ENCODE measurements around the gene ZBTB46. TPM values are rescaled to one million over a fixed set of nuclear protein-coding genes. Genes with fewer than 3 reads are reported as not detected.
"Not testable (repeated sequence)": the region's sequence is repeated elsewhere in the genome, so short reads cannot be mapped to it uniquely, and the experiment has no call there.

Gene ZBTB46
- total RNA-seq, 5 donors from 2014 or later (not counting 1 experiment from before 2014, with no cell fraction given) = 0.20 to 0.95 (median 0.30) TPM

DNA sequence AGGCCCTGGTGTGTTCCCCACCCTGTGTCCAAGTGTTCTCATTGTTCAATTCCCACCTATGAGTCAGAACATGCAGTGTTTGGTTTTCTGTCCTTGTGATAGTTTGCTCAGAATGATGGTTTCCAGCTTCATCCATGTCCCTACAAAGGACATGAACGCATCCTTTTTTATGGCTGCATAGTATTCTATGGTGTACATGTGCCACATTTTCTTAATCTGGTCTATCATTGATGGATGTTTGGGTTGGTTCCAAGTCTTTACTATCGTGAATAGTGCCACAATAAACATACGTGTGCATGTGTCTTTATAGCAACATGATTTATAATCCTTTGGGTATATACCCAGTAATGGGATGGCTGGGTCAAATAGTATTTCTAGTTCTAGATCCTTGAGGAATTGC, 33.9 kb downstream of the ZBTB46 start:
- H3K27ac ChIP-seq (ENCODE audit: low read length); H3K9me3 Mint-ChIP-seq; H3K36me3 ChIP-seq (ENCODE audit: control insufficient read depth in 2 of 2, extremely low read depth in 1 of 2, insufficient read depth in 1 of 2, low read length in 1 of 2); H3K27me3 Mint-ChIP-seq; H3K4me3 Mint-ChIP-seq; H3K36me3 Mint-ChIP-seq; POLR2A ChIA-PET; H3K4me3 ChIP-seq (ENCODE audit: control insufficient read depth in 1 of 2, extremely low read depth in 1 of 2, low read length in 1 of 2); CTCF ChIA-PET; H3K4me1 ChIP-seq (ENCODE audit: control insufficient read depth in 1 of 2, extremely low read depth in 1 of 2, insufficient read depth in 2 of 2, low read length in 2 of 2); H3K4me1 Mint-ChIP-seq; H3K27ac Mint-ChIP-seq; ATAC-seq (replicated peaks in 1 of 4); H3K9me3 ChIP-seq; DNase-seq: not testable (repeated sequence)
- peaks cover 0 to 35% of the 10 kb centered on the region in 2 experiments for H3K27me3 ChIP-seq (replicated peaks in 1 of 2; ENCODE audit: control insufficient read depth in 2 of 2, extremely low read depth in 1 of 2, insufficient read depth in 2 of 2, low read length in 1 of 2)
- WGBS (ENCODE audit: insufficient coverage) = no CpG with 5 or more reads among the region's 3 CpGs

DNA sequence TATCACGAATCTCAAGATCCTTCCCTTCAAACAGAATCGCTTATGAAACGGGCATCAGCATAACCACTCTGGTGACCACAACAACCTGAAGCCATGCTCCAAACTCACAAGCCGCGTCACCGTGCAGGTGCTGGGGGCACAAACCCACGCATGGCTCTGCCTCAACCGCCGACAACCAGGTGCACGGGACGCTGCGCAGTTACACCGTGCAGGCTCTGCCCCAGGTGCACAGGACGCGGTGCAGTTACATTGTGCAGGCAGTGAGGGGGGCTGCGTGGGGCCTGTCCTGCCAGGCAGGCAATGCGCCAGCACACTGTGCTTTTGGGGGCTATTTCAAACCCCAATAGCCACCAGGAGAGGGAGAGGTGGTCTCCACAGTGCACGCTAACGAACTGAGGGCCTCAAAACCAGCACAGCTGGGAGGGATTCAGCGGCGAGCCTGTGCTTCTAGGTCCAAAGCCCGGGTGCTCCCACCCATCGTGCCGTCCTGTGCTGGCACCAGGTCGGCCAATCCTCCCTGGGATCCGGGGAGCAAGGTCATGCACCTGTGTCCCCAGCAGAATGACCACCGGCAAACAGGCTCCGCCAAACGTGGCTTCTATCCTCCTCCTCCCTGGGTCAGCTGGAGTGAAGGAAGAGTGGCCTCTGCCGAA, 35.8 kb downstream of the ZBTB46 start:
- H3K4me1 Mint-ChIP-seq = peaks cover 0 to 2% (median 0%) of the 10 kb centered on the region in 3 donors
- no peak overlapping the region for H3K4me3 ChIP-seq (ENCODE audit: control insufficient read depth in 1 of 2, extremely low read depth in 1 of 2, low read length in 1 of 2)
- ATAC-seq (replicated peaks in 1 of 4) (peak in 1 of 4 experiments; percentile 56), DNase-seq (peak in 2 of 35 experiments; percentile 10 to 20)
- ChIA-PET CTCF (interaction anchor here in 1 of 2 donors (0.6 kb wide), 1 partner anchor 73 kb away, joined by 4 read pairs; no protein-coding TSS in a partner anchor), POLR2A (no interaction called here)
- no peaks in the 10 kb centered on the region for H3K36me3 ChIP-seq (ENCODE audit: control insufficient read depth in 2 of 2, extremely low read depth in 1 of 2, insufficient read depth in 1 of 2, low read length in 1 of 2)
- H3K4me3 Mint-ChIP-seq = no peak overlapping the region
- peaks cover 0 to 6% of the 10 kb centered on the region in 2 experiments for H3K4me1 ChIP-seq (ENCODE audit: control insufficient read depth in 1 of 2, extremely low read depth in 1 of 2, insufficient read depth in 2 of 2, low read length in 2 of 2)
- no peaks in the 10 kb centered on the region for H3K36me3 Mint-ChIP-seq
- 51% methylated on average over 29 of the region's 30 CpGs for WGBS (ENCODE audit: insufficient coverage)
- H3K27ac Mint-ChIP-seq = no peak overlapping the region
- peaks cover 0 to 43% of the 10 kb centered on the region in 2 experiments for H3K27me3 ChIP-seq (replicated peaks in 1 of 2; ENCODE audit: control insufficient read depth in 2 of 2, extremely low read depth in 1 of 2, insufficient read depth in 2 of 2, low read length in 1 of 2)
- no peaks in the 10 kb centered on the region for H3K9me3 Mint-ChIP-seq
- peaks cover 0 to 5% of the 10 kb centered on the region in 2 donors for H3K27me3 Mint-ChIP-seq
- no peak overlapping the region for H3K27ac ChIP-seq (ENCODE audit: low read length)
- H3K9me3 ChIP-seq = no peaks in the 10 kb centered on the region

DNA sequence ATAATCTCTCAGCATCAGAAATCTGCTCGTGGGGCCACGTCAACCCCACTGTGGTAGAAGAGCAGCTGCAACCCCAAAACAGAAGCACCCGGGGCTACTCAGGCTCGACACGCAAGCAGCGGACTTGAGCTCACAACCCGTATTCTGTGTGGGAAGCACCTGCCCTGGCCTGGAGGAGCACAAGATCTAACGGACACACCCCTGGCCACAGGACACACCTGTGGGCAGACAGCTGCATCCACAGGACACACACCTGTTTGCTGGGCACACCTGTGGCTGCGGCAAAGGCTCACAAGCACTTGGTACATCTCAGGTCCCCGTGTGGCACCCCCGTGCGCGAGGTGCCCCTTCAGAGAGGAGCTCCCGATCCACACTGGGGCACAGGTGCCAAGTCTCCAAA, 36.5 kb downstream of the ZBTB46 start:
- Histone ChIP-seq H3K27me3 (replicated peaks in 1 of 2; ENCODE audit: control insufficient read depth in 2 of 2, extremely low read depth in 1 of 2, insufficient read depth in 2 of 2, low read length in 1 of 2) (peaks cover 0 to 43% of the 10 kb centered on the region in 2 experiments), H3K4me3 (ENCODE audit: control insufficient read depth in 1 of 2, extremely low read depth in 1 of 2, low read length in 1 of 2) (no peak overlapping the region), H3K27ac (ENCODE audit: low read length) (no peak overlapping the region), H3K4me1 (ENCODE audit: control insufficient read depth in 1 of 2, extremely low read depth in 1 of 2, insufficient read depth in 2 of 2, low read length in 2 of 2) (peaks cover 0 to 6% of the 10 kb centered on the region in 2 experiments), H3K9me3 (no peaks in the 10 kb centered on the region), H3K36me3 (ENCODE audit: control insufficient read depth in 2 of 2, extremely low read depth in 1 of 2, insufficient read depth in 1 of 2, low read length in 1 of 2) (no peaks in the 10 kb centered on the region)
- 56% methylated on average over 14 of the region's 14 CpGs for WGBS (ENCODE audit: insufficient coverage)
- Mint-ChIP-seq H3K4me3 (no peak overlapping the region), H3K36me3 (no peaks in the 10 kb centered on the region), H3K9me3 (no peaks in the 10 kb centered on the region), H3K27me3 (peaks cover 0 to 5% of the 10 kb centered on the region in 2 donors), H3K4me1 (peaks cover 0 to 2% (median 0%) of the 10 kb centered on the region in 3 donors), H3K27ac (no peak overlapping the region)
- CTCF ChIA-PET = interaction anchor here in 1 of 2 donors (1.3 kb wide), 1 partner anchor 9 kb away, joined by 4 read pairs; no protein-coding TSS in a partner anchor
- POLR2A ChIA-PET = no interaction called here
- DNase-seq (no peak), ATAC-seq (replicated peaks in 1 of 4) (no peak)

DNA sequence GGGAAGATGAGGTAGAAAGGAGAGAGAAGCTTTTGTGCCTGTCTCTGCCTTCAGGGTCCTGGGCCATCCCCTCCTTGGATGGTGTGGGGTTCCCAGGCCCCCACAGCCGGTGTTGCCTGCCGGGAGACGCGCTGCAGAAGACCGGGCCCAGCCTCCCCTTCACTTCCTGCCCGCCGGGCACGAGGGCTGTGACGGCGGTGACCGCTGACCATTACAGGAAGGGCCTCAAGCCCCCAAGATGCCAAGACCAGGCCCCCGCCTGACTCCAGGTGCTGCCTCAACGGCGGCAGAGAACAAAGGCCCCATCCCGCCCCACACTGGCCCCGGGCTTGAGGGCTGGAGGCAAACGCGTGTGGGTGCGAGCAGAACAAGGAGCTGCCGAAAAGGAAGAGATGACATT, 38.2 kb downstream of the ZBTB46 start:
- Mint-ChIP-seq H3K27me3 (peaks cover 0 to 10% of the 10 kb centered on the region in 2 donors), H3K9me3 (no peaks in the 10 kb centered on the region), H3K36me3 (no peaks in the 10 kb centered on the region), H3K4me1 (peaks cover 0 to 2% (median 0%) of the 10 kb centered on the region in 3 donors), H3K27ac (no peak overlapping the region), H3K4me3 (no peak overlapping the region)
- CTCF ChIA-PET = interaction anchor here in 1 of 2 donors (0.5 kb wide), 1 partner anchor 241 kb away, joined by 3 read pairs; no protein-coding TSS in a partner anchor
- ATAC-seq (replicated peaks in 1 of 4) (no peak), DNase-seq (no peak)
- no peaks in the 10 kb centered on the region for H3K36me3 ChIP-seq (ENCODE audit: control insufficient read depth in 2 of 2, extremely low read depth in 1 of 2, insufficient read depth in 1 of 2, low read length in 1 of 2)
- H3K27ac ChIP-seq (ENCODE audit: low read length) = no peak overlapping the region
- peaks cover 0 to 6% of the 10 kb centered on the region in 2 experiments for H3K4me1 ChIP-seq (ENCODE audit: control insufficient read depth in 1 of 2, extremely low read depth in 1 of 2, insufficient read depth in 2 of 2, low read length in 2 of 2)
- no peak overlapping the region for H3K4me3 ChIP-seq (ENCODE audit: control insufficient read depth in 1 of 2, extremely low read depth in 1 of 2, low read length in 1 of 2)
- WGBS (ENCODE audit: insufficient coverage) = 76% methylated on average over 9 of the region's 20 CpGs
- H3K27me3 ChIP-seq (replicated peaks in 1 of 2; ENCODE audit: control insufficient read depth in 2 of 2, extremely low read depth in 1 of 2, insufficient read depth in 2 of 2, low read length in 1 of 2) = peaks cover 0 to 49% of the 10 kb centered on the region in 2 experiments
- no peaks in the 10 kb centered on the region for H3K9me3 ChIP-seq
- POLR2A ChIA-PET = no interaction called here

DNA sequence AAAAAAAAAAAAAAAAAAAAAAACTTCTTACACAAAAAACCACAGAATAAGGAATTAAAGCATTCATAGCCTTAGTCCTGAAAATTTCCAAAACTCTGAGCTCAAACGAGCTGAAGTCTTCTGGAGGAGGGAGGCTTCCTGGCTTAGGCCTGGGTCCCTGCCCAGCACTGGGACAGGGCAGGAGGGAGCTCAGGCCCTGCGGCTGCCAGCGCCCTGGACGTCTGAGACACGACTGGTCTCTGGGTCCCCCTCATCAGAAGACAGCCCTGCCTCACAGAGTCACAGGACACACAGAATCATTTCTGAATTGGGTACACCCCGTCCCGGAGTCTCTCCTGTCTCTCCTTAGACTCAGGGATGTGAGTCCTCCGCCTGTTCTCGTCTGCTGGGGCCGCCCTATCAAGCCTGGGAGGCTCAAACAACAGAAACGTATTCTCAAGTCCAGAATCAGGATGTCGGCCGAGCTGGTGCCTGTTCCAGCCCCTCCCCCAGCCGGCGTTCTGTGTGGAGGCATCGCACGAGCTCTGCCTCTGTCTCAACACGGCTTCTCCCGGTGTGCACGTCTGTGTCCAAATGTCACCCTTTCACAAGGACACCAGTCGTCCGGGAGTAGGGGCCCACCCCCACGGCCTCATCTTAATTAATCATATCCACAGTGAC, 39.4 kb downstream of the ZBTB46 start:
- Mint-ChIP-seq H3K9me3 (no peaks in the 10 kb centered on the region), H3K27ac (no peak overlapping the region), H3K4me3 (no peak overlapping the region), H3K27me3 (peaks cover 0 to 10% of the 10 kb centered on the region in 2 donors), H3K36me3 (no peaks in the 10 kb centered on the region), H3K4me1 (peaks cover 0 to 2% (median 0%) of the 10 kb centered on the region in 3 donors)
- CTCF ChIA-PET = interaction anchor here in 1 of 2 donors (0.7 kb wide), 1 partner anchor 850 kb away, joined by 6 read pairs; no protein-coding TSS in a partner anchor
- ATAC-seq (replicated peaks in 1 of 4) = no peak
- no peak overlapping the region for H3K27ac ChIP-seq (ENCODE audit: low read length)
- peaks cover 0 to 56% of the 10 kb centered on the region in 2 experiments for H3K27me3 ChIP-seq (replicated peaks in 1 of 2; ENCODE audit: control insufficient read depth in 2 of 2, extremely low read depth in 1 of 2, insufficient read depth in 2 of 2, low read length in 1 of 2)
- no peak overlapping the region for H3K4me3 ChIP-seq (ENCODE audit: control insufficient read depth in 1 of 2, extremely low read depth in 1 of 2, low read length in 1 of 2)
- no peaks in the 10 kb centered on the region for H3K36me3 ChIP-seq (ENCODE audit: control insufficient read depth in 2 of 2, extremely low read depth in 1 of 2, insufficient read depth in 1 of 2, low read length in 1 of 2)
- peaks cover 0 to 6% of the 10 kb centered on the region in 2 experiments for H3K4me1 ChIP-seq (ENCODE audit: control insufficient read depth in 1 of 2, extremely low read depth in 1 of 2, insufficient read depth in 2 of 2, low read length in 2 of 2)
- H3K9me3 ChIP-seq = no peaks in the 10 kb centered on the region
- WGBS (ENCODE audit: insufficient coverage) = 85% methylated on average over 21 of the region's 23 CpGs
- no peak for DNase-seq
- POLR2A ChIA-PET = interaction anchor here in 1 of 2 donors (0.7 kb wide), 1 partner anchor 323 kb away, joined by 9 read pairs; no protein-coding TSS in a partner anchor

DNA sequence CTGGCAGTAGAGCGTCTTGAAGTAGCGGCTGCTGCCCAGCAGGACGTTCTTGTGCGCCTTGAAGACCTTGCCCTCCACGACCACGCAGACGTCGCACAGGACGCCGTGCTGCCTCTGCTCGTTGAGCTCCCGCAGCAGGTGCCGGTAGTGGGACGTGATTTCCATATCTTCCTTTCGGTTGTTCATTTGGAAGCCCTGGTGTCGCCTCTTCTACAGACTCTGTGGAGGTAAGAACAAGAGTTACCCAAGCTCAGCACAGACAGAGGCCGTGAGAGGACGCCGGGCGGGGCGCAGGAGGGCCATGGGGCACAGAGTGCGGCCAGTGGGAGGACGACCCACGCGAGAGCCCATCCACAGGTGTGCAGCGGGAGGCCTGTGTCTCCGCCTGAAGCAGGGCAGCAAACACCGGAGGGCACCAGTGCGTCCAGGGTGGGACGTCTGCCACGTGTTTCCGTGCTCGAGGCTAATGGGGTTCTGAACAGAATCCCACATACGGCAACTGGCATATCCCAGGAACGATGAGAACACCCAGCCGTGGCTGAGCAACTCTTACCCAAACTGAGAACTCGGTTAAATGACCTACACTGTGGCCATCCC, 40.4 kb downstream of the ZBTB46 start:
- Histone ChIP-seq H3K27me3 (replicated peaks in 1 of 2; ENCODE audit: control insufficient read depth in 2 of 2, extremely low read depth in 1 of 2, insufficient read depth in 2 of 2, low read length in 1 of 2) (peaks cover 0 to 56% of the 10 kb centered on the region in 2 experiments), H3K9me3 (no peaks in the 10 kb centered on the region), H3K27ac (ENCODE audit: low read length) (no peak overlapping the region), H3K4me3 (ENCODE audit: control insufficient read depth in 1 of 2, extremely low read depth in 1 of 2, low read length in 1 of 2) (no peak overlapping the region), H3K4me1 (ENCODE audit: control insufficient read depth in 1 of 2, extremely low read depth in 1 of 2, insufficient read depth in 2 of 2, low read length in 2 of 2) (peaks cover 0 to 6% of the 10 kb centered on the region in 2 experiments), H3K36me3 (ENCODE audit: control insufficient read depth in 2 of 2, extremely low read depth in 1 of 2, insufficient read depth in 1 of 2, low read length in 1 of 2) (no peaks in the 10 kb centered on the region)
- H3K4me3 Mint-ChIP-seq = no peak overlapping the region
- H3K4me1 Mint-ChIP-seq = peaks cover 2 to 5% (median 5%) of the 10 kb centered on the region in 3 donors
- H3K36me3 Mint-ChIP-seq = no peaks in the 10 kb centered on the region
- ChIA-PET CTCF (no interaction called here), POLR2A (interaction anchor here in 1 of 2 donors (0.5 kb wide), 1 partner anchor 115 kb away, joined by 4 read pairs; no protein-coding TSS in a partner anchor)
- ATAC-seq (replicated peaks in 1 of 4) (no peak), DNase-seq (no peak)
- WGBS (ENCODE audit: insufficient coverage) = 95% methylated on average over 36 of the region's 37 CpGs
- peaks cover 0 to 10% of the 10 kb centered on the region in 2 donors for H3K27me3 Mint-ChIP-seq
- H3K27ac Mint-ChIP-seq = no peak overlapping the region
- H3K9me3 Mint-ChIP-seq = no peaks in the 10 kb centered on the region
